HEK293 (cell line): ENCODE measurements around the gene WDR12.

Source experiments
- GLI4 ChIP-seq: fragments of 450-650 bp; formaldehyde crosslinking; IDR thresholded peaks from 2 replicates; pipeline ENCODE4 v1.5.1; 2016; ENCODE audit warnings: missing biosample characterization, missing genetic modification characterization
- INSM2 ChIP-seq: fragments of 450-650 bp; formaldehyde crosslinking; IDR thresholded peaks from 2 replicates; pipeline ENCODE4 v1.5.1; 2016; ENCODE audit warnings: missing biosample characterization, missing genetic modification characterization
- KLF9 ChIP-seq: fragments of 450-650 bp; formaldehyde crosslinking; IDR thresholded peaks from 2 replicates; pipeline ENCODE4 v1.5.1; 2016; ENCODE audit warnings: missing biosample characterization, missing genetic modification characterization, low read depth
- PBX3 ChIP-seq: sonication (generic); formaldehyde crosslinking; IDR thresholded peaks from 2 replicates; pipeline ENCODE4 v1.8.1; 2022; ENCODE audit warnings: mild to moderate bottlenecking, moderate library complexity, missing genetic modification reagents
- PRDM6 ChIP-seq: fragments of 450-650 bp; formaldehyde crosslinking; IDR thresholded peaks from 2 replicates; pipeline ENCODE4 v1.5.1; 2017; ENCODE audit warnings: missing biosample characterization, missing genetic modification characterization
- SCRT2 ChIP-seq: fragments of 450-650 bp; formaldehyde crosslinking; IDR thresholded peaks from 2 replicates; pipeline ENCODE4 v1.5.1; 2016; ENCODE audit warnings: missing biosample characterization, missing genetic modification characterization
- SETDB1 ChIP-seq: IDR thresholded peaks from one replicate; pipeline ENCODE4 v1.6.1; 2017; ENCODE audit warnings: mild to moderate bottlenecking, low read length, moderate library complexity, mixed read lengths; ENCODE audit not compliant: insufficient read length
- TSHZ1 ChIP-seq: fragments of 450-650 bp; formaldehyde crosslinking; IDR thresholded peaks from 2 replicates; pipeline ENCODE4 v1.5.1; 2016; ENCODE audit warnings: missing biosample characterization, missing genetic modification characterization, borderline replicate concordance
- ZBTB17 ChIP-seq: fragments of 450-650 bp; formaldehyde crosslinking; IDR thresholded peaks from 2 replicates; pipeline ENCODE4 v1.5.1; 2016; ENCODE audit warnings: missing biosample characterization, missing genetic modification characterization
- ZBTB20 ChIP-seq: fragments of 450-650 bp; formaldehyde crosslinking; IDR thresholded peaks from 2 replicates; pipeline ENCODE4 v1.5.1; 2016; ENCODE audit warnings: missing biosample characterization, missing genetic modification characterization
- ZBTB48 ChIP-seq: fragments of 450-650 bp; formaldehyde crosslinking; IDR thresholded peaks from 2 replicates; pipeline ENCODE4 v1.5.1; 2016; ENCODE audit warnings: missing biosample characterization, missing genetic modification characterization
- ZBTB6 ChIP-seq: fragments of 450-650 bp; formaldehyde crosslinking; IDR thresholded peaks from 2 replicates; pipeline ENCODE4 v1.5.1; 2017; ENCODE audit warnings: missing biosample characterization, missing genetic modification characterization
- ZNF140 ChIP-seq: fragments of 450-650 bp; formaldehyde crosslinking; IDR thresholded peaks from 2 replicates; pipeline ENCODE4 v1.5.1; 2016; ENCODE audit warnings: missing biosample characterization, missing genetic modification characterization
- ZNF155 ChIP-seq: fragments of 450-650 bp; formaldehyde crosslinking; IDR thresholded peaks from 2 replicates; pipeline ENCODE4 v1.5.1; 2016; ENCODE audit warnings: missing biosample characterization, missing genetic modification characterization
- ZNF175 ChIP-seq: fragments of 450-650 bp; formaldehyde crosslinking; IDR thresholded peaks from 2 replicates; pipeline ENCODE4 v1.5.1; 2016; ENCODE audit warnings: missing biosample characterization, missing genetic modification characterization
- ZNF2 ChIP-seq: fragments of 450-650 bp; formaldehyde crosslinking; IDR thresholded peaks from 2 replicates; pipeline ENCODE4 v1.5.1; 2016; ENCODE audit warnings: missing biosample characterization, missing genetic modification characterization
- ZNF202 ChIP-seq: fragments of 450-650 bp; formaldehyde crosslinking; IDR thresholded peaks from 2 replicates; pipeline ENCODE4 v1.5.1; 2016; ENCODE audit warnings: missing biosample characterization, missing genetic modification characterization, borderline replicate concordance
- ZNF223 ChIP-seq: fragments of 450-650 bp; formaldehyde crosslinking; IDR thresholded peaks from 2 replicates; pipeline ENCODE4 v1.5.1; 2016; ENCODE audit warnings: missing biosample characterization, missing genetic modification characterization
- ZNF335 ChIP-seq: fragments of 450-650 bp; formaldehyde crosslinking; conservative IDR thresholded peaks from 2 replicates; pipeline ENCODE4 v1.5.1; 2016; ENCODE audit warnings: missing biosample characterization, missing genetic modification characterization
- ZNF341 ChIP-seq: fragments of 450-650 bp; formaldehyde crosslinking; IDR thresholded peaks from 2 replicates; pipeline ENCODE4; 2016; ENCODE audit warnings: low read depth, missing biosample characterization, missing genetic modification characterization
- ZNF362 ChIP-seq: fragments of 450-650 bp; formaldehyde crosslinking; IDR thresholded peaks from 2 replicates; pipeline ENCODE4 v1.5.1; 2016; ENCODE audit warnings: missing biosample characterization, missing genetic modification characterization
- ZNF404 ChIP-seq: fragments of 450-650 bp; formaldehyde crosslinking; IDR thresholded peaks from 2 replicates; pipeline ENCODE4 v1.5.1; 2017; ENCODE audit warnings: missing biosample characterization, missing genetic modification characterization
- ZNF530 ChIP-seq: fragments of 450-650 bp; formaldehyde crosslinking; IDR thresholded peaks from 2 replicates; pipeline ENCODE4 v1.5.1; 2016; ENCODE audit warnings: low read depth, missing biosample characterization, missing genetic modification characterization
- ZNF76 ChIP-seq: fragments of 450-650 bp; formaldehyde crosslinking; IDR thresholded peaks from 2 replicates; pipeline ENCODE4; 2016; ENCODE audit warnings: low read depth, missing biosample characterization, missing genetic modification characterization, borderline replicate concordance
- ZNF843 ChIP-seq: fragments of 450-650 bp; formaldehyde crosslinking; IDR thresholded peaks from 2 replicates; pipeline ENCODE4 v1.5.1; 2016; ENCODE audit warnings: missing biosample characterization, missing genetic modification characterization
- ZSCAN5A ChIP-seq: fragments of 450-650 bp; formaldehyde crosslinking; IDR thresholded peaks from 2 replicates; pipeline ENCODE4 v1.5.1; 2016; ENCODE audit warnings: missing biosample characterization, missing genetic modification characterization

Gene WDR12

GRCh38 chr2:202911512-202912341 is at the start of gene WDR12, which contains the start of gene CARF (continued):
- no peak for TF ChIP-seq TSHZ1 (tag by site-specific recombination)
- peak; percentile 22; the same call in 1 of the 2 replicates for TF ChIP-seq ZBTB20 (tag by site-specific recombination)
- TF ChIP-seq ZNF175 (tag by site-specific recombination): no peak
- TF ChIP-seq ZNF140: no peak
- 0 out of 2 replicates have a peak, but pooled peaks have one; percentile 19 for TF ChIP-seq PRDM6
- no peak for TF ChIP-seq ZNF404
- TF ChIP-seq ZNF2 (tag by site-specific recombination): peak; percentile 33; the same call in 1 of the 2 replicates
- peak; percentile 46; the same call in 1 of the 2 replicates for TF ChIP-seq ZBTB48 (tag by site-specific recombination)
- no peak for TF ChIP-seq ZNF202
- TF ChIP-seq ZNF341 (tag by site-specific recombination): no peak
- no peak for TF ChIP-seq ZNF530 (tag by site-specific recombination)
- 0 out of 2 replicates have a peak, but pooled peaks have one; percentile 17 for TF ChIP-seq ZNF362
- no peak for TF ChIP-seq INSM2 (tag by site-specific recombination)
- no peak for TF ChIP-seq ZNF843 (tag by site-specific recombination)
- no peak for TF ChIP-seq SETDB1
- no peak for TF ChIP-seq ZNF155 (tag by site-specific recombination)
- peak; percentile 99 for TF ChIP-seq ZBTB17
- peak; percentile 73 for TF ChIP-seq ZNF76 (tag by site-specific recombination)
- TF ChIP-seq GLI4 (tag by site-specific recombination): no peak
- no peak for TF ChIP-seq ZBTB6
- no peak for TF ChIP-seq SCRT2 (tag by site-specific recombination)
- peak; percentile 95 for TF ChIP-seq ZNF335 (tag by site-specific recombination)
- TF ChIP-seq PBX3 (CRISPR knock-in tag): no peak
- no peak for TF ChIP-seq KLF9 (tag by site-specific recombination)
- TF ChIP-seq ZNF223: no peak
- no peak for TF ChIP-seq ZSCAN5A
